NK-92 treated with Interleukin-12 subunit alpha and Interleukin-12 subunit beta, amount 100 ng/mL, for 24 hours (cell line): Measurements from ENCODE around the gene GUCY1A1.
A peak's percentile ranks its signal among the peaks of the same experiment; 100 is the strongest.

ENCODE experiments used
- DNase-seq: peaks from one replicate; lab custom pipeline; 2025; lab: John Stamatoyannopoulos, UW

Gene GUCY1A1

DNA sequence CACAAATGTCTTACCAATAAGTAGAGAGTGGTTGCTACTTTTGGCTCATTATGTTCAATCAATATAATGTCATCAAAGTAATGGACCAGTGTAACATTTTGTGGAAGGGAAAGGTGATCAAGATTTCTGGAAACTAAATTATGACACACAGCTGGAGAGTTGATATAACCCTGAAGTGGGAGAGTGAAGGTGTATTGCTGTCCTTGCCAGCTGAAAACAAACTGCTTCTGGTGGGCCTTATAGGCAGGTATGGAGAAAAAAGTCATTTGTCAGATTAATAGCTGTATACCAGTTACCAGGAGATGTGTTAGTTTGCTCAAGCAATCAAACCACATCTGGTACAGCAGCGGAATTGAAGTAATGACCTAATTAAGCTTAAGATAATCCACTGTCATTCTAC, 74.9 kb downstream of the GUCY1A1 start:
- no peak for DNase-seq

DNA sequence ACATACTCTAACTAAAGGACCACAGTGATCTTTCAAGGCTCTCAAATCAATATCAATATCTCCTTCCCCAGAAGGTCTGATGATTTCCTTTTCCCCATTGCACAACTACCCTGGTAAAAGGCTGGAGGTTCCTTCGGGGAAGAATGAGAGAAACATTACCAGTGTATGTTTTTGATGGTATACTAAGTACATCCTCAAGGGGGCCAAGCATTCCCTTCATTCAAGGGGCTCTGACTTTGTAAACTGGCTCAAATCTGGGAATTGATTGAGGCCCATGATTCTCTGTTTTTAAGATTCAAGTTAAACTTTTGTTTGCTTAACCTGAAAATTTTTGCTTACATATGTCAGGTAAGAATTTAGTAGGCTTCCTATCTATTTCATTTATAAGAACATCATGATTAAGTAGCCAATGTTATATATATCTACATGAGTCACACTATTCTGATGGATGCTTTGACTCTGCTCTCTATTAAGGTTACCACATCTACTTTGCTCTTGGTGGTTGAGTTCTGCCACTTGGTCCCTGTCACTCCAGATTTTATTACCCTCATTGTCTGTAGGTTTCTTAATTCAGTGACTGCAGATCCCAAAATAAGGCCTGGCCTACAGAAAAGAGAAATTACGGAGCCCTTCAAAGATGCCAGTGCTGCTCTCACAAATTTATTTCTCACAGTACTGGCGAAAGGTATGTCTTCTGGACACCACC, 75.8 kb downstream of the GUCY1A1 start:
- no peak for DNase-seq

DNA sequence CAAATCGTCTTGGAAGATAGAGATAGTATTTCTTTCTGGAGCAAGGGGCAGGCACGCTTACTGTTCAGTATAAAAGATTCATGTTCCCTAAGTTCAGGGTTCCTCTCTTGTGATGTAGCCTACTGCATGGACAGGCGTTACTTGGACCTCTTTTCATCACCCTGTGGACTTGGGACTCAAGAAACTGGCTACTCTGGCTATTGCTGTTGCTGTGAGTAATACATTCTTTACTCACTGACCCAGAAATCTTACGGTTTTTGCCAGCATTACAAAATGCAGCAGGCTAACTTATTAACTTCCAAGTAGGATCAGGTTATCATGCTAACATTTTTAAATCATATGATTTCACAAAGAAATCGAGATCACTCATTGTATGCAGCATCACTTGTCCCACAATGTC, 79.3 kb downstream of the GUCY1A1 start:
- DNase-seq: no peak

DNA sequence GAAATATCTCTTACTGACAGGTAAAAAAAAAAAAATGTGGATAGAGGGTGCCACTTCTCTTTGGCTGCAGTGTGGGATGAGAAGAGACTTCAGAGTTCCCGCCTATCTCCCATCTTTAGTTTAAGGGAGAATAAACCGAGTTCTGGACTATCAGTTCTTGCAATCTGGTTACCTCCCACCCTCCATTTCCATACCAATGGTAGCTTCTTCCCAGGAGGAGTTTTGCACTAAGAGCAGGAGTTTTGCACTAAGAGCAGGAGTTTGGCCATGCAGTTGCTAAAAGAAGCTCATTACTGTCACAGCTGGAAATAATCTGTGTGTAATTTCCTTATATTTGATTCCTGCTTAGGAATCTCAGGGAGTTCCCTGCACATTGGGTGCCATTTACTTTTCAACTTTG, 81.4 kb downstream of the GUCY1A1 start:
- DNase-seq: no peak

DNA sequence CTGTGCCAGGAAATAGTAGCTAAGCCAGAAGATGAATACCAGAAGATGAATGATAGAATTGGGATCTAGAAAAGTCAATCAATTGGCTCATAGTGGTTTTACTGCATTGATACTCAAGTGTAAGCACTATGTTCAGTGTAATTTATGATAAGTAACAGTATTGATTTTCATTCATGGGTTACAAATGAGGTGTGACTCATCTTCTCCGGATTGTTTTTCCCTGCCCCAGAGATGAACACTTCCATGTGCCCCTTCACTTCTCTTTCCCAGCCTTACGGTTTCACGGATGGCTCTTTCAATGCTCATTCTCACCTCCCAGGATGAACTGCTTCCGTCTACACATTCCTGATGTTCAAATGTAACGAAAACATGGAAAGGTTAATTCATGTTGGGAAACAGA, 82.4 kb downstream of the GUCY1A1 start:
- no peak for DNase-seq

DNA sequence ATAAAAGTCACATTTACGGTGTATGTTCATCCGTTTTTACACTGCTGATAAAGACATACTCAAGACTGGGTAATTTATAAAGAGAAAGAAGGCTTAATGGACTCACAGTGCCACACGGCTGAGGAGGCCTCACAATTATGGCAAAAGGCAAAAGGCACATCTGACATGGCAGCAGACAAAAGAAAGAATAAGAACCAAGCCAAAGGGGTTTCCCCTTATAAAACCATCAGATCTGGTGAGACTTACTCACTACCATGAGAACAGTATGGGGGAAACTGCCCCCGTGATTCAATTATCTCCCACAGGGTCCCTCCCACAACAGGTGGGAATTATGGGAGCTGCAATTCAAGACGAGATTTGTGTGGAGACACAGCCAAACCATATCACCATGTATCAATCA, 84.9 kb downstream of the GUCY1A1 start:
- no peak for DNase-seq

DNA sequence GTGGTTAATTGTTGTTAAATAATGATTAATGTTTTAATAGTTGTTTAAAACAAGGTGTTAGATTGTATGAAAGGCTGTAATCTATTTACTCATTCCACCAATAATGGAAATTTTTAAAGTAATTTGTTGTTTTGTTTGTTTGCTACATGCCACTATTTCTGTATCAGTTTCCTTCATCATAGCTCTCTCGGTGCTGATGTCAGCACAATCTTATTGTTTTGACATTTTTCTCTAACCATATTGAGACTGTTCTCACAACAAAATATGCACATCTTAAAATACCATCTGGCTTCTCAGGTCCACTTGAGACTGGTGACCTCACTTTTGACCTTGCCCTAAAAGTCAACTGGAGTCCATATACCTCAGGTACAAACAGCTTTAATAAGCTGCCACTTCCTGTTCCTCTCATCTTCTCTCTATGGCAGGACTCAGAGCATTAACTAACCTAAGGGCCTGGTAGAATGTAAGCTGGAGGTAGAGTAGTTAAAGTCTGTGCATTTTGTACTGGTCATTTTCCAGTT, 91.2 kb downstream of the GUCY1A1 start:
- DNase-seq: no peak

DNA sequence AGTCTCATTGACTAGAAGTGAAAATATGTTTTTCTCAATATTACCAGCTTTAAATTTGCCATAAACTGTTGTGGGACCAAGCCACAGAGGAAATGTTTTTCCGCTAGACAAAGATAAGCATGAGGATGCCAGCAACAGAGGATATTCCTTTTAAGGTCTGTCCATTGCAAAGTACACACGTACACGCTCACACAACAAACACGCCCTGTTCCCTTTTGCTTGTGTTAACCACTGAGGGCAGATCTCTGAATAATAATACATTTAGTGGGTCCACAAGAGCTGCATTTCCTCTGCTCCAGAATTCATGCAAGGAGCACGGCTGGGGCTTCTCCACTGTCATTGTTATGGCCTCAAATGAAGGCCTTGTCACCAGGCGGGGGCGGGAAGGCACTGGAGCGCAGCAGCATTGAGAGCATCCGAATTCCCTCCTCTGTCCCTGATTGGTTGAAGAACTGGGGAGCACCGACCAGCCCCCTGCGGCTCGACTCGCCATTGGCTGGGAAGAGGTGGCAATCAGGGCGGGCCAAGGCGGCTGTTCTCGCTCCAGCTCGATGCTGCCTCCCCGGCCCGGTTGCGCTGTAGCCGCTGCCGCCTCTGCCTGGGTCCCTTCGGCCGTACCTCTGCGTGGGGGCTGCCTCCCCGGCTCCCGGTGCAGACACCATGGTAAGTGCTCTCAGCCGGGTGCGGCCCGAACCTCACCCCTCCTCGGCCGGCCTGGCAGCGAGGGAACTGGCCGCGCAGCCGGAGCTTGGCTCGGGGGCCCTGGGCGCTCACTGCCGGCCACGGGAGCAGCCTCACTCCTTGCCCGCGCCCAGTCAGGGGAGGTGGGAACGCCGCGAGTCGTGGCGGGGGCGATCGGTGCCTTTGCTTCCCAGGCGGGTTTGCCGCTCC, 92.1 kb downstream of the GUCY1A1 start, which contains the start of gene GUCY1B1:
TSS of gene GUCY1B1 (plus strand) at position 541 of the 891 bp plus-strand sequence. CDS start at position 661, 120 bp downstream.
- peak; percentile 1 for DNase-seq

DNA sequence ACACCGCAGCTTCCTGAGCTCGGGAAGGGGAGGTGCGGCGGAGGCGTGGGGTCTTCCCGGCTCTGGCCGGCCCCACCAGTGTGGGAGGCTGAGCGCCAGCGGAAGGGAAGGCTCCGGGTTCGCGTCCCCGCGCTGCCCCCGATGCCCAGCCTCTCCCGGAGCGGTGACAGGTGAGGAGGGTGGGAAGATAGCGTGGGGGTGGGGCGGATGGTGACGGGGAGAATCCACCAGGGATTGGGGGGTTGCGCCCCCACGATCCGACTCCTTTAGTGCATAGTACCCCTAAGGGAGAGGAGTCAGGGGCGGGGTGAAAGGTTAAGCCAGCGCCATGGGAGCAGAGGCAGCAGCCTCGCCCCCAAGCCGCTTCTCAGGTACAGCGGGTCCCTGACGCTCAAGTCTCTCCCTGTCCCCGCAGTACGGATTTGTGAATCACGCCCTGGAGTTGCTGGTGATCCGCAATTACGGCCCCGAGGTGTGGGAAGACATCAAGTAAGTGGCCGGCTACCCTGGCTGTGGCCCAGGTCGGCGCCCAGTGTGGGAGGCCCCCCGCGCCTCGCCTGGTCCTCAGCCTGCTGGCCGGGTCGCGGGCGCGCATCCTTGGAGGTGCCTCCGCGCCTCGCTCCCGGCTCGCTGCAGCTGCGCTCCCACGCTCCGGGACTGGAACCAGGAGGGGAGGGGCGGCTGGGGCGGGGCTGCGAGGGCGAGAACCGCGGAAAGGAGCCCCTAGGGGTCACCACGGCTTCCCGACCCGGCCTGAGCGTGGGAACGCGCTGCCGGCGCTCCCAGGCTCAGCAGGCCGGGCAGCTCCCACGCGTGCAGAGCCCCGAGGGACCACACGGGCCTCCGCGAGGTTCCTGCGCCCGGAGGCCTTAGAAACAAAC, 93.0 kb downstream of the GUCY1A1 start:
- no peak for DNase-seq

DNA sequence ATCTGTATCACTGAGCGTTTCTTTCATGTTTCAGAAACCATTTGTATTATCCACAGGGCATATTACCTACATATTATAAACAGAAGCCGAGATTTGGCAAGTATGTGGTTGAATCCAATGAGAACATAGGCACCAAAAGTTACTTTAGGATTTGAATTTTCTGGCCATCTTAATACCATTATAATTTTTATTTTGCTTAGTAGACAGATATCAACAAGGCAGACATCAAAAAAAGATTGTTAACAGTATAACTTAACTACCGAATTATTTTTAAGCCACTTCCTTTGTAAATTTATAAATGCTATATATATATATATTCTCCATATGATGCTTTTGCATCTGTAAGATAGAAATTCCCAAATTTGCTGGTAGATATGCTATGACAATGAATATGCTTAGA, 94.4 kb downstream of the GUCY1A1 start:
- no peak for DNase-seq

DNA sequence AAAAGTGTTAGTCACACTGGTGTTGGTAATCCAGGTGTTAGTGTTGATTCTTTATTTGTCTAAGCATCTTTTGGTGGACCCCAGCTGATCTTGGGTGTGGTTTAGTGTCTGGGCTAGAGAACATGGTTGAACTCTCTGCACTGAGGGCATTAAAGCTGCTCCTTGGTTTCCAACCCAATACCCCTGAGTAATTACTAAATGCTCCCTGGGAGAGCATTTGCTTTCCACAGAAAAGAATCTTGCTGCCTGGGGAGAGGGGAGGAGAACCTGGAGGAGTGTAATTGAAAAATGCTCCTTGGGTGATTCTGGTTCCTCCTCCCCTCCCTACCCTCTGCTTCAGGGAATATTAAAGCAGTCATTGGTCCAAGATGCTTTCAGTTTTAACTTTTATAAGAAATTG, 95.3 kb downstream of the GUCY1A1 start:
- no peak for DNase-seq

DNA sequence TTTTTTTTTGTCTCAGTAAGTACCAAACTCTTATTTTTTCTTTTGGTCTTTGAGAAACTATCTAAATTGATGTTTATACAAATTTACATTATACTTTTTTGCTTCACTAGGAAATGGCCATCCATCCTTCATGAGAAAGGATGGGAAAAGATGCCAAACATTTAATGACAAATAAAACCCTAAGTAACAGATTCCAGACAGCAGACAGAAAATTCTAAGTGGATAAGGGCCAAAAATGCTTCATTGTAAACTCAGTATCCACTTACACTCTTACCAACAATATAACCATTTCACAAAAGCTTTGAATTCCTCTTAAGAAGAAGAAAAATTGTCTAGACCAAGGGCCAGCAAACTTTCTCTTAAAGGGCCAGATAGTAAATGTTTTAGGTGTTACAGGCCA, 95.7 kb downstream of the GUCY1A1 start:
- DNase-seq: no peak

DNA sequence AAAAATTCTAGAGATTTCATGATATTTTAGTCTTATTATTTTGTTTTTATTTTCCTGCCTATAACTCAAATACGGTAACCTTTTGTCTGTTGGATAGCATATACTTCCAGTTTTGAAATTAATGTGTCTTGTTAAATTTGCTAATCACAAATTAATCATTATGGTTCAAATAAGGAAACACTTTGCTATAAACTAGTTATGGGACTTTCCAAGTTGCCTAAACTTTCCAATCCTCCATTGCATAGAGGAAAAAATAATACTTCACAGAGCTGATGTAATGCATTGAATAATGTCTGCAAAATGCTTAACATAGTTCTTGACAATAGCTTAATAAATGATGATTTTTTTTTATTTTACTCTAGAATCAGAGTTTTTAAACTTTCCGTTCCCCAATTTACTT, 96.9 kb downstream of the GUCY1A1 start:
- no peak for DNase-seq

DNA sequence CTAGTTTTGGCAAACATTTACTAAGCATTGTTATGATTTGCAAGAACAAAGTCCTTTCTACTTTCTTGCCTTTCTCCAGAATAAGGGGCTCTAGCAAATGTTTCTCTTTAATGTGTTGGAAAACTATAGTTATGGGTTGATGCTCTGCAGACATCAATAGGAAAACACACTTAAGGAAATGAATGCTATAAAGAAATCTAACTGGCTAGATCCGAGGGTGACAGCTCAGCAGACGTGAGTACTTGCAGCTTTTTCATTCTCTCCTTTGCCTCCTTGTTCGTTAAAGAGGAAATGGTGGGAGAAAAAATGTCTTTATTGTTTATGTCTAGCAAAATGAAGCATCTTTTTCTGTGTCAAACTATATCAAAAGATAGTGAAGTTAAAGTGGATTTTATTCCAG, 98.5 kb downstream of the GUCY1A1 start:
- no peak for DNase-seq

DNA sequence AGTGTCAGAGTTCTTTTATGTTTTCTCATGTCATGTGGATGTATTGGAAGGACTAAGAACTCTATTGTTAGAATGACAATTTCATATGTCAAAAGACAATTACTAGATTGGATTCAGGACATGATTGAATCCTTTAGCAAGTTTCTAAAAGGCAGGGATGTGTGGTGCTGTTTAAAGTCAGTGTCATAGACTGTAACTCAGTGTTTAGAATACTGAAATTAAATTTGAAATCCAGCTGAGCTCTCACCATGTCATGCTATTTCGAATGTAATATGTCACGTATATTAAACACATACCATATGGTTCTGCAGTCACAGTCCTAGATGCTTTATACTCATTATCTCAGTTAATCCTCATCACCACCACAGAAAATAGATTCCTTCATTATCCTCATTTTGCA, 100.0 kb downstream of the GUCY1A1 start:
- no peak for DNase-seq

DNA sequence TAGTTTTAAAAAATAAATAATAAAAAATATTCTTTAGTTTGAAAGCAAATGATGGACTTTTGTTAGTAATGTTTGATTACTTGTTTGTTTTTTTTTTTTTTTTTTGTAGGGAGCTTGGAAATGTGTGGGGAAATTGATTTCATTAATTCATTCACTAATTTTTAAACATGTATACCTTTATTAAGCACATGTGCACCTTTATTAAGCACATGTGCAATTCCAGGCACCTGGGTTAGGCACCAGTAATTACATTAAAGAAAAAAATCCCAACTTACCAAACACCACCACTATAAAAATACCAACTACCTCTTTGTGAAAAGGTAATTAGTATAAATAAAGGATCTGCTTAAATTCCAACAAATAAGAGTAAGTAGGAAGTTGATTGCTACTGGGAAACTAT, 101.7 kb downstream of the GUCY1A1 start:
- DNase-seq: no peak

DNA sequence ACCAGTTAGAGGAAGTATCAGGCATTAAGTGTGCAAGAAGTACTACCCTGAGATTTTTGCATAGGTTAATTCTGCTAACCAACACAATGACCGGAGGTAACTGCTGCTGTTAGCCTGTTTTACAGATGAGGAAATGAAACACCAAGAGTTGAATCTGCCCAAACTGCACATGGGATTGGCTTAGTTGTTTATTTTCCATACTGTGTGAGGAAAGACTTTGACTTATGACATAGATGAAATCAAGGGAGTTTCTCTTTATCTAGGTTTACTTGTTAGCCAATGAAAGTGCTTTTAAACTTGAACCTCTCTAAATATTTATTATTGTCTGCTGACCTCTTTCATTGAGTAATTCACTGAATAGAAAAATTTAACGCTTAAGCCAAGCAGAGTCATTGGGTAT, 102.4 kb downstream of the GUCY1A1 start:
- DNase-seq: no peak

DNA sequence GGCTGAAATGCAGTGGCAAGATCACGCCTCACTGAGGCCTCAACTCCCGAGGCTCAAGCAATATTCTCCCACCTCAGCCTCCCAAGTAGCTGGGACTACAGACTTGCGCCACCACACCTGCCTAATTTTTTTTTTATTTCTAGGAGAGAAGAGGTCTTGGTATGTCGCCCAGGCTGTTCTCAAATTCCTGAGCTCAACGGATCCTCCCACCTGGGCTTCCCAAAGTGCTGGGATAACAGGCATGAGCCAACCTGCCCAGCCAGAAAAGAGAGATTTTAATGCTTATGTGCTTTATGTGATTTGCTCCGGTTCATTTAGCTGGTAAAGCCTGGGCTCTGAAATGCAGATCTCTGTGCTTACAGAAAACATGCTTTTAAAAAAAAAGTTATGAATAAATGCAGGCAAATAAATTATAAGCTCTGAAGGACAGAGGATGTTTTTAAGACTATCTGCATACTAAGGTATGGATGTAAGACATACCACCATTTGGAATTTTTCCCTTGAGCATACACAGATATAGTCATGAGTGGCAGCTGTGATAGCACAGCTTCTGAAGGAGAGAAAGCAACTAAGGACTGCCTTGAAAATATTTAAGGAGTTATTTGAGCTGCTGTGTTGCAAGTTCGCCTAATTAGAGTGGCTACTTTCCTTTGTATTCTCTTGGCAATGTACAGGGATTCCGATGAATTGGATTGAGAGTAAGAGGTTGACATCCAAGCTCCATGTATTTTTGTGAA, 106.0 kb downstream of the GUCY1A1 start:
- no peak for DNase-seq

DNA sequence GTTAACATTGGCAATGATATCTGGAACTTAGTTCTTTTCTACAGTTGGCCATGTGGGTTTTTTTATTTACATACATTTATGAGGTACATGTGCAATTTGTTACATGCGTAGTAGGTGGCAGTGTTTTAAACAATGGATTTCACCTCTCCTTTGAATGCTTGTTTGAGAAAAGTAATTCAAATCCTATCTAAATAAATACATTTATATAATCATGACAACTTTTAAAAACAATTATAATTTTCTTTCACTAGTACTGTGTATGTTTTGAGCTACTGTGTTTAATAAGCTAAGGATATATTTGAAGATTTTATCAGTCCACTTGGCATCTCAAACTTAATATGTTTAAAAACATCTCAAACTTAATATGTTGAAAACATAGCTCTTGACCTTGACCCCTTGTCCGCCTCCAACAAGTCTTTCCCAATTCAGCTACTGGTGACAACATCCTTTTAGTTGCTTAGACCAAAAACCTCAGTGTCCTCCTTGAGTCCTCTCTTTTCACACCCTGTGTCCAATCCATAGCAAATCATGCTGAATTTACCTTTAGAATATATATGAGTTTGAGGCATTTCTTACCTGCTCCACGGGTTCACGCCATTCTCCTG, 106.7 kb downstream of the GUCY1A1 start:
- DNase-seq: no peak

DNA sequence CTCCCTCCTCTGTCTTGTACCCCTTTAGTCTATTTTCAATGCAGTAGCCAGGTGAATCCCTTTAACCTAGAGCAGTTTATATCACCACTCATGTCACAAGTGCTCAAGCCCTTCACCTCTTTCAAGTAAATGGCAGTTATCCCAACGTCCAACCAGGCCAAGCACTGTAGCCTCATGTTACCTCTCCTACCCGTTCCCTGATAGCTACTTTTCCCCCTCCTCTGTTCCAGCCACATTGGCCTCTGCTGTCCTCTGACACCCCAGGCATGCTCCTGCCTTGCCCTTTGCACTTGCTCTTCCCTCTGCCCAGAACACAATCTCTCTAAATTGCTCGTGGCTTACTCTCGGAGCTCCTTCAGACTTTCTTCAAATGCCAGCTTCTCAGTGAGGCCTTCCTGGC, 107.4 kb downstream of the GUCY1A1 start:
- DNase-seq: no peak
